Endothelial cell of coronary artery (primary cell): ENCODE measurements around the gene RNF10. TPM values are rescaled to one million over a fixed set of nuclear protein-coding genes. Genes with fewer than 3 reads are reported as not detected.

Experiments
- total RNA-seq: library from RNA; depleted of rRNA; stranded (reverse); fragments of >200 nt; gene quantifications from 2 replicates; pipeline ENCODE4 v1.2.3, GENCODE V29; 2014

Gene RNF10
- 128 and 163 TPM in 2 replicates for total RNA-seq

GRCh38 chr12:120534203-120534702 lies at the start of gene RNF10:
TSS of gene RNF10 (plus strand) at chr12:120534356. CDS start at chr12:120534812, 456 bp downstream.

GRCh38 chr12:120495731-120496412 lies 38.3 kb upstream of the RNF10 start, which contains the start of gene DYNLL1:
TSS of gene DYNLL1 (plus strand) at chr12:120496113. CDS start at chr12:120496422, 309 bp downstream.

GRCh38 chr12:120528861-120529525 lies 5.2 kb upstream of the RNF10 start, which contains the start of gene COQ5:
TSS of gene COQ5 (minus strand) at chr12:120529158. CDS start at chr12:120529141, 17 bp downstream.

GRCh38 chr12:120580787-120581723 lies 46.9 kb downstream of the RNF10 start, which contains the start of gene POP5:
TSS of gene POP5 (minus strand) at chr12:120581402. CDS start at chr12:120581362, 40 bp downstream.

Other genes with a start within 250 kb of the RNF10 start
- gene RNU4-2, start 242.5 kb upstream of the RNF10 start, total RNA-seq, result 157 and 735 TPM in 2 replicates
- gene RNU4-1, start 241.1 kb upstream of the RNF10 start, total RNA-seq, result 118 and 465 TPM in 2 replicates
- 1.3 TPM in 2 replicates for gene SIRT4, start 232.0 kb upstream of the RNF10 start, total RNA-seq
- gene PLA2G1B, start 206.6 kb upstream of the RNF10 start, total RNA-seq, result not detected in 2 replicates
- gene MSI1, start 165.2 kb upstream of the RNF10 start, total RNA-seq, result not detected in 2 replicates
- 523 and 539 TPM in 2 replicates for gene COX6A1, start 96.2 kb upstream of the RNF10 start, total RNA-seq
- gene TRIAP1, start 88.0 kb upstream of the RNF10 start, total RNA-seq, result 30.2 and 48.4 TPM in 2 replicates
- gene GATC, start 87.9 kb upstream of the RNF10 start, total RNA-seq, result 14.4 and 18.1 TPM in 2 replicates
- gene SRSF9, start 64.6 kb upstream of the RNF10 start, total RNA-seq, result 233 and 273 TPM in 2 replicates
- gene DYNLL1, start 38.2 kb upstream of the RNF10 start, total RNA-seq, result 314 and 337 TPM in 2 replicates
- gene COQ5, start 5.2 kb upstream of the RNF10 start, total RNA-seq, result 30.4 and 32.0 TPM in 2 replicates
- gene POP5, start 47.0 kb downstream of the RNF10 start, total RNA-seq, result 26.4 and 45.3 TPM in 2 replicates
- gene CABP1, start 106.3 kb downstream of the RNF10 start, total RNA-seq, result 0.09 and 0.19 TPM in 2 replicates
- 69.6 and 95.5 TPM in 2 replicates for gene MLEC, start 152.8 kb downstream of the RNF10 start, total RNA-seq
- gene UNC119B, start 176.1 kb downstream of the RNF10 start, total RNA-seq, result 22.3 and 24.8 TPM in 2 replicates
- 8.2 and 10.4 TPM in 2 replicates for gene ACADS, start 191.5 kb downstream of the RNF10 start, total RNA-seq